Muscle layer of colon (tissue), 2 donors: Measurements from ENCODE around the gene NNMT.

Source experiments
- H3K27ac ChIP-seq: one replicate; pipeline ENCODE4 v1.7.0; 2013; ENCODE audit warnings: low read depth, mild to moderate bottlenecking, low read length, moderate library complexity
- H3K27me3 ChIP-seq, 2 donors: one replicate each; pipeline ENCODE4 v1.7.0; 2013; ENCODE audit warnings: low read length in 2 of 2, mild to moderate bottlenecking in 2 of 2; ENCODE audit not compliant: insufficient read depth in 2 of 2, control insufficient read depth in 1 of 2
- H3K36me3 ChIP-seq: one replicate; pipeline ENCODE4 v1.7.0; 2013; ENCODE audit warnings: mild to moderate bottlenecking, low read length; ENCODE audit not compliant: insufficient read depth
- H3K4me1 ChIP-seq: one replicate; pipeline ENCODE4 v1.7.0; 2013; ENCODE audit warnings: mild to moderate bottlenecking, low read length; ENCODE audit not compliant: insufficient read depth
- H3K4me3 ChIP-seq, 2 donors: one replicate each; pipeline ENCODE4 v1.7.0; 2013; ENCODE audit warnings: low read length in 2 of 2, low read depth in 1 of 2, mild to moderate bottlenecking in 1 of 2, moderate library complexity in 1 of 2
- H3K9ac ChIP-seq: one replicate; pipeline ENCODE4 v1.7.0; 2013; ENCODE audit warnings: low read length
- H3K9me3 ChIP-seq: one replicate; pipeline ENCODE4 v1.7.0; 2013; ENCODE audit warnings: mild to moderate bottlenecking, low read length
- donor health status: abdominal sarcoma.
- donor health status: Adenocarcinoma of cecum.

NNMT gene

GRCh38 chr11:114301927-114302326 is 5.7 kb downstream of the NNMT start:
- no peak overlapping the region for H3K4me3 ChIP-seq

GRCh38 chr11:114302663-114303062 is 6.5 kb downstream of the NNMT start:
- no peaks in the 10 kb centered on the region for H3K36me3 ChIP-seq
- H3K27ac ChIP-seq, result no peak overlapping the region
- H3K27me3 ChIP-seq, result no peaks in the 10 kb centered on the region
- H3K9me3 ChIP-seq, result no peaks in the 10 kb centered on the region
- H3K4me1 ChIP-seq, result no peaks in the 10 kb centered on the region
- no peak overlapping the region for H3K4me3 ChIP-seq
- no peak overlapping the region for H3K9ac ChIP-seq

More at GRCh38 chr11:114301927-114302326, 5.7 kb downstream of the NNMT start:
- Histone ChIP-seq H3K36me3 (no peaks in the 10 kb centered on the region), H3K9me3 (no peaks in the 10 kb centered on the region), H3K27me3 (no peaks in the 10 kb centered on the region), H3K27ac (no peak overlapping the region), H3K9ac (no peak overlapping the region), H3K4me1 (no peaks in the 10 kb centered on the region)

- Histone ChIP-seq H3K36me3 (no peaks in the 10 kb centered on the region), H3K27ac (no peak overlapping the region), H3K4me3 (no peak overlapping the region), H3K9me3 (no peaks in the 10 kb centered on the region), H3K9ac (no peak overlapping the region), H3K4me1 (no peaks in the 10 kb centered on the region), H3K27me3 (no peaks in the 10 kb centered on the region)
These were observed 7.9 kb downstream of the NNMT start for GRCh38 chr11:114304065-114304464.

- no peaks in the 10 kb centered on the region for H3K36me3 ChIP-seq
These were observed 8.8 kb downstream of the NNMT start for GRCh38 chr11:114304969-114305368.

GRCh38 chr11:114307524-114308203 is 11.5 kb downstream of the NNMT start:
- no peak overlapping the region for H3K4me3 ChIP-seq
- H3K27ac ChIP-seq, result no peak overlapping the region
- H3K27me3 ChIP-seq, result no peaks in the 10 kb centered on the region
- H3K9ac ChIP-seq, result no peak overlapping the region
- no peaks in the 10 kb centered on the region for H3K9me3 ChIP-seq
- H3K4me1 ChIP-seq, result no peaks in the 10 kb centered on the region
- H3K36me3 ChIP-seq, result no peaks in the 10 kb centered on the region

More at GRCh38 chr11:114304969-114305368, 8.8 kb downstream of the NNMT start:
- Histone ChIP-seq H3K9me3 (no peaks in the 10 kb centered on the region), H3K4me3 (no peak overlapping the region), H3K27me3 (no peaks in the 10 kb centered on the region), H3K27ac (no peak overlapping the region), H3K9ac (no peak overlapping the region), H3K4me1 (no peaks in the 10 kb centered on the region)

- H3K27ac ChIP-seq, result no peak overlapping the region
- H3K4me1 ChIP-seq, result no peaks in the 10 kb centered on the region
- no peak overlapping the region for H3K9ac ChIP-seq
- H3K9me3 ChIP-seq, result no peaks in the 10 kb centered on the region
- H3K27me3 ChIP-seq, result no peaks in the 10 kb centered on the region
- H3K36me3 ChIP-seq, result no peaks in the 10 kb centered on the region
- H3K4me3 ChIP-seq, result no peak overlapping the region
These were observed 12.5 kb downstream of the NNMT start for GRCh38 chr11:114308689-114309089.

- H3K4me1 ChIP-seq, result no peaks in the 10 kb centered on the region
These were observed 13.3 kb downstream of the NNMT start for GRCh38 chr11:114309517-114309916.

GRCh38 chr11:114310095-114310494 is 13.9 kb downstream of the NNMT start:
- Histone ChIP-seq H3K27me3 (no peaks in the 10 kb centered on the region), H3K4me3 (no peak overlapping the region), H3K4me1 (no peaks in the 10 kb centered on the region), H3K9ac (no peak overlapping the region), H3K9me3 (no peaks in the 10 kb centered on the region), H3K36me3 (no peaks in the 10 kb centered on the region), H3K27ac (no peak overlapping the region)

More at GRCh38 chr11:114309517-114309916, 13.3 kb downstream of the NNMT start:
- H3K36me3 ChIP-seq, result no peaks in the 10 kb centered on the region
- H3K9me3 ChIP-seq, result no peaks in the 10 kb centered on the region
- H3K4me3 ChIP-seq, result no peak overlapping the region
- H3K27me3 ChIP-seq, result no peaks in the 10 kb centered on the region
- no peak overlapping the region for H3K9ac ChIP-seq
- H3K27ac ChIP-seq, result no peak overlapping the region

- Histone ChIP-seq H3K4me1 (no peaks in the 10 kb centered on the region), H3K9me3 (no peaks in the 10 kb centered on the region), H3K36me3 (no peaks in the 10 kb centered on the region), H3K27ac (no peak overlapping the region), H3K4me3 (no peak overlapping the region), H3K27me3 (no peaks in the 10 kb centered on the region), H3K9ac (no peak overlapping the region)
These were observed 15.7 kb downstream of the NNMT start for GRCh38 chr11:114311946-114312345.

- Histone ChIP-seq H3K36me3 (no peaks in the 10 kb centered on the region), H3K4me1 (no peaks in the 10 kb centered on the region), H3K27me3 (no peaks in the 10 kb centered on the region)
These were observed 17.9 kb downstream of the NNMT start for GRCh38 chr11:114314096-114314495.

GRCh38 chr11:114315749-114316368 is 19.7 kb downstream of the NNMT start:
- Histone ChIP-seq H3K36me3 (no peaks in the 10 kb centered on the region), H3K27me3 (no peaks in the 10 kb centered on the region), H3K4me1 (no peaks in the 10 kb centered on the region), H3K27ac (no peak overlapping the region), H3K4me3 (no peak overlapping the region), H3K9ac (no peak overlapping the region), H3K9me3 (no peaks in the 10 kb centered on the region)

More at GRCh38 chr11:114314096-114314495, 17.9 kb downstream of the NNMT start:
- Histone ChIP-seq H3K9ac (no peak overlapping the region), H3K4me3 (no peak overlapping the region), H3K27ac (no peak overlapping the region), H3K9me3 (no peaks in the 10 kb centered on the region)
